Gastroesophageal sphincter (tissue), 3 donors: ENCODE results near the gene ADAM33.

Experiments used
- EP300 ChIP-seq: sonication (generic); formaldehyde crosslinking; IDR thresholded peaks from one replicate; pipeline ENCODE4 v1.6.1; 2017; ENCODE audit warnings: antibody characterized with exemption, mild to moderate bottlenecking
- POLR2A ChIP-seq, 2 donors: fragments of 450-650 bp; IDR thresholded peaks; one replicate each; pipeline ENCODE4 v1.6.1; 2017; ENCODE audit warnings: antibody characterized with exemption in 2 of 2, mild to moderate bottlenecking in 2 of 2, moderate library complexity in 1 of 2
- POLR2AphosphoS5 ChIP-seq: sonication (generic); formaldehyde crosslinking; IDR thresholded peaks from one replicate; pipeline ENCODE4 v1.6.1; 2017; ENCODE audit warnings: antibody characterized with exemption
- TF ChIP-seq, protein P1 (sequence below), 4 experiments: fragments of 200-600 bp in 2 of 4; fragments of 450-650 bp in 2 of 4; sonication (generic) in 1 of 4; IDR thresholded peaks; one replicate each; pipeline ENCODE4 v1.5.1; 2017 to 2019; ENCODE audit warnings: antibody characterized with exemption in 4 of 4, mild to moderate bottlenecking in 2 of 4, moderate library complexity in 2 of 4

DNA sequence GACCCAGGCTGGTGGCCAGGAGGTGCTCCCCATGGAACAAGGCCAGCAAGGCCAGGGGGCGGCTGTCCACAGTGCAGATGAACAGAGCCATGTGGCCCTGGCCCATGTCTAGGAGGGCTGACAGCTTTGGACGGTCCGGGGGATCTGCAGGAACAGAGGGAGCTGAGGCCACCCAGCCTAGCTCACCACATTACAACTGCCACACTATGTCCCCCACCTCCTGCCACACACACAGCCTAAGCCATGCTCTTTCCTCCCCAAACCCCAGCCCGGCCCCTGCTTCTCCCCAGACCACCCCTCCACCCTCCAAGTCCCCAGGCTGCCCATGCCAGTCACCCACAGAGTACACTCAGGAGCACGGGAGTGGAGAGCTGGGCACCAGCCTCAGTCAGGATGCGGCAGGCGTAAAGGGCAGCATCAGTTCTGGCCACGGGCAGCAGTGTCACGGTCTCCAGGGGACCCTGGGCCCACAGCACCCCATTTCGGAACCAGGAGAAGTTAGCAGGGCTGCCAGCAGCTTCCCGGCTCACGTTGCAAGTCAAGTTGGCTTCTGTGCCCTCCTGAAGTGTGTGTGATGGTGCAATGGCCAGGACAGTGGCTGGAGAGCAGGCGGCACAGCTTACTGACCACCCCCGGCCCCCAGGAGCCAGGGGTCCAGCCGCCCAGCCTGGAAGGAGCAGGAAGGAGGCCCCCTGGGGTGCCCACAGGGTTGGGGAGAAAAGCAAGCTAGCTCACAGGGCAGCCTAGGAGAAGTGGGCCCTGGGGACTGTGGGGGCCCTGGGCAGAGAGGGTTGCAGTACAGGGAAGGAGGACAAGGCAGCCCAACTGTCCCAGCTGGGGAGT is 15.2 kb upstream of the ADAM33 start:
- TF ChIP-seq EP300 (no peak), POLR2AphosphoS5 (no peak), POLR2A (IDR thresholded peaks at IDR 0.05) (no peak)
- TF ChIP-seq, protein P1, sequence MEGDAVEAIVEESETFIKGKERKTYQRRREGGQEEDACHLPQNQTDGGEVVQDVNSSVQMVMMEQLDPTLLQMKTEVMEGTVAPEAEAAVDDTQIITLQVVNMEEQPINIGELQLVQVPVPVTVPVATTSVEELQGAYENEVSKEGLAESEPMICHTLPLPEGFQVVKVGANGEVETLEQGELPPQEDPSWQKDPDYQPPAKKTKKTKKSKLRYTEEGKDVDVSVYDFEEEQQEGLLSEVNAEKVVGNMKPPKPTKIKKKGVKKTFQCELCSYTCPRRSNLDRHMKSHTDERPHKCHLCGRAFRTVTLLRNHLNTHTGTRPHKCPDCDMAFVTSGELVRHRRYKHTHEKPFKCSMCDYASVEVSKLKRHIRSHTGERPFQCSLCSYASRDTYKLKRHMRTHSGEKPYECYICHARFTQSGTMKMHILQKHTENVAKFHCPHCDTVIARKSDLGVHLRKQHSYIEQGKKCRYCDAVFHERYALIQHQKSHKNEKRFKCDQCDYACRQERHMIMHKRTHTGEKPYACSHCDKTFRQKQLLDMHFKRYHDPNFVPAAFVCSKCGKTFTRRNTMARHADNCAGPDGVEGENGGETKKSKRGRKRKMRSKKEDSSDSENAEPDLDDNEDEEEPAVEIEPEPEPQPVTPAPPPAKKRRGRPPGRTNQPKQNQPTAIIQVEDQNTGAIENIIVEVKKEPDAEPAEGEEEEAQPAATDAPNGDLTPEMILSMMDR (IDR thresholded peaks at IDR 0.05), result no peak
